A673 (cell line): Measurements from ENCODE around the gene AQP4. TPM values are rescaled to one million over a fixed set of nuclear protein-coding genes. Genes with fewer than 3 reads are reported as not detected.

Experiments used
- BruUV-seq: library from RNA; stranded (reverse); fragments of 400-500 nt; replicated peaks from 2 replicates; lab custom pipeline; 2021; lab: Mats Ljungman, UMichigan
- CTCF ChIA-PET: fragments of 300-600 bp; sonication (Branson Sonifier 250); formaldehyde crosslinking; loops from one replicate; lab custom pipeline; 2022; ENCODE audit warnings: antibody characterized with exemption; lab: Charles Lee
- POLR2A ChIA-PET: fragments of 300-600 bp; sonication (Branson Sonifier 250); formaldehyde crosslinking; loops from one replicate; lab custom pipeline; 2022; ENCODE audit warnings: antibody characterized with exemption; ENCODE audit not compliant: low non-redundant PET; lab: Charles Lee
- DNase-seq: peaks from one replicate; pipeline ENCODE4 v3.0.0-alpha.2; 2015; ENCODE audit warnings: low spot score
- H3K27ac ChIP-seq: fragments of 200-600 bp; sonication (generic); 2 replicates; pipeline ENCODE4 v1.5.1; 2016; ENCODE audit warnings: mixed run types, low read depth, mild to moderate bottlenecking, mixed read lengths, antibody characterized with exemption, low read length; ENCODE audit not compliant: poor library complexity, severe bottlenecking
- H3K27me3 ChIP-seq: fragments of 200-600 bp; sonication (generic); replicated peaks from 2 replicates; pipeline ENCODE4 v1.6.1; 2017; ENCODE audit warnings: mixed run types, low read depth, mild to moderate bottlenecking, mixed read lengths, antibody characterized with exemption, low read length; ENCODE audit not compliant: insufficient read depth, poor library complexity
- H3K36me3 ChIP-seq: fragments of 200-600 bp; sonication (generic); 2 replicates; pipeline ENCODE4 v1.6.1; 2016; ENCODE audit warnings: mixed run types, mild to moderate bottlenecking, mixed read lengths, antibody characterized with exemption, low read length; ENCODE audit not compliant: insufficient read depth, poor library complexity, severe bottlenecking
- H3K4me1 ChIP-seq: fragments of 200-600 bp; sonication (generic); 2 replicates; pipeline ENCODE4 v1.6.1; 2017; ENCODE audit warnings: mixed run types, mild to moderate bottlenecking, mixed read lengths, antibody characterized with exemption, low read length; ENCODE audit not compliant: insufficient read depth, poor library complexity, severe bottlenecking
- H3K4me3 ChIP-seq: fragments of 200-600 bp; sonication (generic); 2 replicates; pipeline ENCODE4 v1.5.1; 2016; ENCODE audit warnings: low read depth, mixed run types, mild to moderate bottlenecking, mixed read lengths, low read length; ENCODE audit not compliant: poor library complexity, severe bottlenecking
- H3K9me3 ChIP-seq: fragments of 200-600 bp; sonication (generic); 2 replicates; pipeline ENCODE4 v1.6.1; 2016; ENCODE audit warnings: mixed run types, low read depth, mild to moderate bottlenecking, mixed read lengths, antibody characterized with exemption, low read length; ENCODE audit not compliant: poor library complexity, severe bottlenecking
- CTCF ChIP-seq: fragments of 300-800, 200-600 bp; sonication (generic); conservative IDR thresholded peaks from 2 replicates; pipeline ENCODE4 v1.5.1; 2017; ENCODE audit warnings: low read depth, mild to moderate bottlenecking, antibody characterized with exemption, low read length, moderate library complexity, mixed read lengths
- EZH2 ChIP-seq: fragments of 200-600 bp; sonication (generic); IDR thresholded peaks from 2 replicates; pipeline ENCODE4 v1.6.1; 2017; ENCODE audit warnings: borderline replicate concordance, low read depth, mild to moderate bottlenecking, mixed read lengths, antibody characterized with exemption, low read length; ENCODE audit not compliant: poor library complexity, severe bottlenecking
- intact Hi-C: fragments of 100-400 bp; cut with micrococcal nuclease; formaldehyde crosslinking; loops from one replicate; pipeline ENCODE4 v1.10.0; 2022; ENCODE audit not compliant: unreplicated experiment
- total RNA-seq: library from RNA; stranded (reverse); gene quantifications from 2 replicates; pipeline ENCODE4 v1.2.3, GENCODE V29; 2021

AQP4 gene
- total RNA-seq, 1 experiment from 2014 or later: not detected

- Histone ChIP-seq H3K9me3 (no peaks in the 10 kb centered on the region), H3K36me3 (no peaks in the 10 kb centered on the region), H3K4me3 (no peak overlapping the region), H3K27me3 (peaks cover 7% of the 10 kb centered on the region), H3K27ac (no peak overlapping the region), H3K4me1 (no peaks in the 10 kb centered on the region)
- intact Hi-C loops: no loop called here
- CTCF ChIA-PET: no interaction called here
- DNase-seq: no peak
- POLR2A ChIA-PET: no interaction called here
- no TSS peak for BruUV-seq
- TF ChIP-seq CTCF (no peak), EZH2 (no peak)
Observed at GRCh38 chr18:26868968-26869586, 3.6 kb upstream of the AQP4 start.

DNA sequence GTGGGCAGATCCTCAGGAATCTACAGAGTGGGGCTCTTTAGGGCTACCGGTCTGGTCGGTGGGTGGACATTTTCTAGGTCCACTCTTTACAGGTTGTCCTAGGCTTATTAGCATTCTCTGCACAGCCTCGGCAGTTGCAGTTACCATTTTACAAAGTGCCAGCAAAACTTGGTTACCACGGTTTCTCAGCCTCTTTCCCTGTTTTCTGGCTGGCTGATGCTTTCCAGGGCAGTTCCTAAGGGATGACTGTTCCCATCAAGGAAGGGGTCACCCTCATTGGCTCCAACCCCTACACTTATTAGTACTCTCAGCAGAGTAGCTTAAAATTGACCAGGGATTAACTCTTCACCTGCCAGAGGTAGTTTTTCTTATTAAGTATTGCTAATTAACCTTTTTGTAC is 2.0 kb upstream of the AQP4 start:
- Histone ChIP-seq H3K4me1 (no peaks in the 10 kb centered on the region), H3K4me3 (no peak overlapping the region), H3K36me3 (no peaks in the 10 kb centered on the region), H3K27ac (no peak overlapping the region), H3K27me3 (peaks cover 10% of the 10 kb centered on the region), H3K9me3 (no peaks in the 10 kb centered on the region)
- intact Hi-C loops: no loop called here
- no peak for DNase-seq
- TF ChIP-seq CTCF (no peak), EZH2 (no peak)
- CTCF ChIA-PET: no interaction called here
- POLR2A ChIA-PET: no interaction called here
- no TSS peak for BruUV-seq

DNA sequence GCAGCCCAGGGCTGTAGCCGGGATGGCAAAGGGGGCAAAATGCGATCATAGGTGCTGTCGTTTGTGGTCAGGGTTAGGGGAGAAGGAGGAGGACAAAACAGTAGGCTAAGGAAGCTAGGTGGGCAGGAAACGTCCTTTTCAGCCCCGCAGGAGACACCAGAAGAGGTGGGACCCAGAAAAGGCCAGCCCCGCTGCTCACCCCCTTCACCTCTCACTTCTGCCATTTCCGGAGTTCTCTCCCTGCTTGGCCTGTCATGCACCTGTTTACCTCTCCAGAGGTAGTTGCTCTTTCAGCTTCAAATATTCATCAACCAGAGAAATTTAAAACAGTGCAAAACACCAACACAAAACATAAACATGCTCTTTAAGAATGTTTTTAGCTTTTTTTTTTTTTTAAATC is 849 bp downstream of the AQP4 start:
- Histone ChIP-seq H3K4me3 (no peak overlapping the region), H3K4me1 (no peaks in the 10 kb centered on the region), H3K27me3 (peaks cover 15% of the 10 kb centered on the region), H3K9me3 (no peaks in the 10 kb centered on the region), H3K27ac (no peak overlapping the region), H3K36me3 (no peaks in the 10 kb centered on the region)
- intact Hi-C loops: no loop called here
- DNase-seq: no peak
- ChIA-PET CTCF (no interaction called here), POLR2A (interaction anchor here (0.6 kb wide), 1 partner anchor 138 kb away, joined by 3 read pairs; no protein-coding TSS in a partner anchor)
- no TSS peak for BruUV-seq
- TF ChIP-seq EZH2 (no peak), CTCF (no peak)
